Stimulated activated CD4-positive, alpha-beta T cell treated with anti-CD3 and anti-CD28 coated beads, Interleukin-12 subunit alpha, Interleukin-12 subunit beta, amount 100 ng/mL, for 48 hours (primary cell): Measurements from ENCODE around the gene STOX1.
"Not testable (repeated sequence)": the region's sequence is repeated elsewhere in the genome, so short reads cannot be mapped to it uniquely, and the experiment has no call there.

ENCODE experiments used
- DNase-seq, 3 donors: peaks; one replicate each; pipeline ENCODE4 v3.0.0-alpha.2; 2020; ENCODE audit warnings: low read depth in 2 of 3, low spot score in 1 of 3

STOX1 gene

DNA sequence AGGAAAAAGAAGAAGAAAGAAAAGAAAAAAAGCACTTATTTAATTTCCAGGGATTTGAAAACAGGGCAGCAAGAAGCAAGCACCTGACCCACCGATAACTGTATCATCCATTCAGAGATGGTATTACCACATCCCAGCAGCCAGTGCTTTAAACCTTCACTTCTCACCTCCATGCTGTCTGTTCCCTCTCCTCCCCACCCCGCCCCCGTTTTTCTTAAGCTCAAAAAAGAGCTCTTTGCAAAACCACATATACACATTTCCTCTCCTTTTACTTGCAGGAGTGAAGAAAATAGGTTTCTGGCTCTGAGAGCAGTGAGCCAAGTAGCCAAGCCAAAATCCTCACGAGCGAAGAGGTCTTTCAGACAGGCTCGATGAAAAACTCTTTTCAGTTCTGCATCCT lies 2.2 kb downstream of the STOX1 start:
- DNase-seq: no peak

DNA sequence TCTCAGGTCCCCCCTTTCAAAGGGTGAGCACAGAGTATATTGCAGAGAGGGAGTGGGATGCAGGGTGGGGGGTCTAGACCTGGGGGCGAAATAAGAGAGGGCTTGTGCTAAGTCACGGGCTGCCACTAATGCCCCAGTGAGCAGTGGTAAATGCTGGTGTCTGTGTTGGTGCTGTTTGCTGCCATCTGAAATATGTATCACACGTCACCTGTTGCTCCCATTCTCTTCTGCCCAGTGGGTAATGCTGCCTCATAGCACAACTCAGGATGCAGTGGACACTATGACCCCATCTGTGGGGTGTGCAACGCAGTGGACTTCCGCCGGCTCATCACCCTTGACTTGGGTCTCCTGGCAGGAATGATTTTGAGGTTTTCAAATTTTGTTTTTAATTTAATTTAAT lies 2.6 kb downstream of the STOX1 start:
- DNase-seq: no peak

DNA sequence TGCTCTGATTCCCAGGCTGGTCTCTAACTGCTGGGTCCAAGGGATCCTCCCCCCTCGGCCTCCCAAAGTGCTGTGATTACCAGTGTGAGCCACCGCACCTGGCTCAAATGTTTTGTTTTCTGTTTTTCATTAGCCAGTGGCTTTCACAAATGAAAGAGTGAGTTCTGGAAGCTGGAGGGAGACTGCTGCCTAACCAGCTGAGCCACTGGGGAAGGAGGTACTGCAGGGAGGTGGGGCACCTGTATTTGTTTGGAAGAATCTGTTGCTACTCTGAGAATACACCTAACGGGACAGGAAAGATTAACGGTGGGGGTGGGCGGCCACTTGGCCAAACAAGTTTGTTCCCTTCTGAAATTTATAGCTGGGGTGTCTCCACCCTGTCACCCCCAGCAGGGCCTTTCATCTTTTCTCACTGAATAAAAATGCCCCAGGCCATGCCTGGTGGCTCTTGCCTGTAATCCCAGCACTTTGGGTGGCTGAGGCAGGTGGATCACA lies 4.7 kb downstream of the STOX1 start:
- no peak for DNase-seq

DNA sequence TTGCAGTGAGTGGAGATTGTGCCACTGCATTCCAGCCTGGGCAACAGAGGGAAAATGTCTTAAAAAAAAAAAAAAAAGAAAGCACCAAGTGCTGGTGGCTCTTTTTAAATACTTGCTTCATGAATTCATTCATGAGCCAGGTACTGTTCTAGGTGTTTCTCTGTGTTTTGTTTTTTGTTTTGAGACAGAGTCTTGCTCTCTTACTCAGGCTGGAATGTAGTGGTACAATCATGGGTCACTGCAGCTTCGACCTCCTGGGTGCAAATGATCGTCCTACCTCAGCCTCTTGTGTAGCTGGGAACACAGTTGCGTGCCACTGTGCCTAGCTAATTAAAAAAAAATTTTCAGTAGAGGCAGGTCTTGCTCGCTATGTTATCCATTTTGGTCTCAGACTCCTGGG lies 5.3 kb downstream of the STOX1 start:
- DNase-seq: no peak

DNA sequence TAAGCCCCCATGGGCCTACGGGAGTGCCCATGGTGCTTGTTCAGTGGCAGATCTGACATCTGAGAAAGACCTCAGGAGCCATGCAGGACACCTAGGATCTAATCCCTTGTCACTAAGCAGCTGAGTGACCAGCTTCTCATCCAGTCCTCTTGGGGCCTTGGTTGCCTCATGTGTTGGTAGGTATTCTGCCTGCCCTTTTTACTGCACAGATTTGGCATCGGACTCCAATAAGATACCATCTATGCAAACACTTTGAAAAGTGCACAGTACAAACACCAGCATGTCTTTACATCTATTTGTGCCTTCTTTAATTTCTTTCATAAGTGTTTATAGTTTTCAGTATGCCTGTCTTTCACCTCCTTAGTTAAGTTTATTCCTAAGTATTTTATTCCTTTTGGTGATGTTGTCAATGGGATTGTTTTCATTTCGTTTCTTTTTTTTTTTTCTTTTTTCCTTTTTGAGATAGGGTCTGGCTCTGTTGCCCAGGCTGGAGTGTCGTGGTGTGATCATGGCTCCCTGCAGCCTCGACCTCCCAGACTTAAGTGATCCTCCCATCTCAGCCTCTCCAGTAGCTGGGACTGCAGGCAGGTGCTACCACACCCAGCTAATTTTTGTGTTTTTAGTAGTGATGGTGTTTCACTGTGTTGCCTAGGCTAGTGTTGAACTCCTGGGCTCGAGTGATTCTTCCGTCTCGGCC lies 10.4 kb downstream of the STOX1 start:
- no peak for DNase-seq

DNA sequence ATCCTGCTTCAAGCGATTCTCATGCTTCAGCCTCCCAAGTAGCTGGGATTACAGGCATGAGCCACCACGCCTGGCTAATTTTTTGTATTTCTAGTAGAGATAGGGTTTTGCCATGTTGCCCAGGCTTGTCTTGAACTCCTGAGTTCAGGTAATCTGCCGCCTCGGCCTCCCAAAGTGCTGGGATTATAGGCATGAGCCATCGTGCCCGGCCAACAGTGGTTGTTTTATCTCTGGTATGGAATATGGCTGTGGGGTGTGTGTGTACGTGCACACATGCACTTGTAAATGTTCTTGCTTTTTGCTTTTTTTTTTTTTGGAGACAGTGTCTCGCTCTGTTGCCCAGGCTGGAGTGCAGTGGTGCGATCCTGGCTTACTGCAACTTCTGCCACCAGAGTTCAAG lies 13.3 kb downstream of the STOX1 start:
- DNase-seq: not testable (repeated sequence)

DNA sequence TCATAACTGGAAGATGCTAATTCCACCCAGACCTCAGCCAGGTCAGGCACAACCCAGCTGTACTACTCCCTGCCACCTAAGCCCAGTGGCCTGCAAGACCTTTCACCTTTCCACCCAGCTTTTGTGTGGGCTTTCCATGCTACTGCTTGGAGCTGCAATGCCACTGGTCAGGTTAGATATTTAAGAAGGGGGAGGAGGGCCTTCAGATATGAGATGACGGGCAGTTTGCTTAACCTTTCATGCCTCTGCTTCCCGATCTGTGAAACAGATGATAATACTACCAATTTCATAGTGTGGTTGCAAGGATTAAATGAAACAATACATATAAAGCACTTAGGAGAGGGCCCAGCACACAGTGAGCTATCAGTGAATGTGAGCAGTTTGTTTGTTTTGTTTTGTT lies 20.9 kb downstream of the STOX1 start:
- no peak for DNase-seq

DNA sequence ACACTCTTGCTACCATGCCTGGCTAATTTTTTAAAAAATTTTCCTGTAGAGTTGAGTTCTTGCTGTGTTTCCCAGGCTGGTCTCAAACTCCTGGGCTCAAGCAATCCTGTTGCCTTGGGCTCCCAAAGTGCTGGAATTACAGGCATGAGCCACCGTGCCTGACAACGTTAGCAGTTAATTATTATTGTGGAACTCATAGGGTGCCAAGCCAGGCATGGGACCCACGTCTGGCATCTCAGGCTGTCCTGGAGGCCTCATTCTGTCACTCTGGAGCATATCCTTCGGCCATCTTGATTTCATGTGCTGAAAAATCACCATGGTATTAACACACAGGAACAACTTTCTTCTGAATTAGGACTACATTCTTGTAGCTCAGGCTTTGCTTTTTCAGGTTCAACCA lies 21.5 kb downstream of the STOX1 start:
- DNase-seq: no peak

DNA sequence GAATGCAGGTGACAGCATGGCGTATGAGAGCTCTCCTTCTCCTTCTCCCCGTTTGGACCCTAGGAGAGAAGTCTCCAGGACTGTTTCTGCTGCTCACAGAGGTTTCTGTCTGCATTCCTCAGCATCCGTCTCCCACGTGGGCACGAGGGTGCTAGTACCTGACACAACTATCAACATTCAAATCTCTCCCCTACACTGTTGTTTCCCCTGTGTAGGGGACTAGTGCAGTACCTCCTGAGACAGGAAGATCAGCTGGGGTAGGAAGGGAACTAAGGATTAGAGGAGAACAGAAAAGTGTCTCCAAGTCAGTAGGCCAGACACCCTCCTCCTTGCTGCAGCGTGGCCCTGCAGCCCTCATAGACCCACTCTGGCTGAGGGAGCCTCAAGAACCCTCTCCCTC lies 29.0 kb downstream of the STOX1 start:
- no peak for DNase-seq

DNA sequence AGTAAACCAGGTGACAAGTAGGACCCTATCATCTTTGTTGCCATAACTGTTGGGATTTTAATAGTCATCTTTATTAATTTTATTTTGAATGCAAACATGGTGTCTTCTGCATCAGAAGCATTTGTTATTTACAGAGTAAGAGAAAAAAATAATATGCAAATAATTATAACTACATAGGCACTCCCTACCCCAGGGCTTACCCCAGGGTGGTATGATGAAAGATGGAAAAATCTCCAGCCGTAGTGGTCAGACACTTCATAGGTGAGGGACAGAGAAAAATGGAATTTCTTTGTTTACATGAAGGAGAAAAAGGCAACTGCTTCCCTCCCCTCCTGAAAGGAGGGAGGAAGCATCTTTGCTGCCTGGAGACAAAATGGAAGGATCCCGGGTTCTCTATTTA lies 29.7 kb downstream of the STOX1 start:
- DNase-seq: no peak

DNA sequence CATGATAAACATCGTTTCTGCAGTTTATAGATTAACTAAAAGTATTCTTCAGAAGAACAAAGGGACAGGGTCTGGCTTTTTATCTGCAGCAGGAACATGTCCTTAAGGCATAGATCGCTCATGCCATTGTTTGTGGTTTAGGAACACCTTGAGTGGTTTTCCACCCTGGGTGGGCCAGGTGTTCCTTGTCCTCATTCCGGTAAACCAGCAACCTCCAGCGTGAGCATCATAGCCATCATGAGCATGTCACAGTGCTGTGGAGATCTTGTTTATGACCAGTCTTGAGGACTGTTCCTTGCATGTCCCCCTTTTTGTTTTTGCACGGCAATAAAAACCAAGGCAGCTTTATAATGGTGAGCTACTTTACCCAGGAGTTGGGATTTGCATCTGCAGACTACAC lies 33.9 kb downstream of the STOX1 start:
- no peak for DNase-seq

DNA sequence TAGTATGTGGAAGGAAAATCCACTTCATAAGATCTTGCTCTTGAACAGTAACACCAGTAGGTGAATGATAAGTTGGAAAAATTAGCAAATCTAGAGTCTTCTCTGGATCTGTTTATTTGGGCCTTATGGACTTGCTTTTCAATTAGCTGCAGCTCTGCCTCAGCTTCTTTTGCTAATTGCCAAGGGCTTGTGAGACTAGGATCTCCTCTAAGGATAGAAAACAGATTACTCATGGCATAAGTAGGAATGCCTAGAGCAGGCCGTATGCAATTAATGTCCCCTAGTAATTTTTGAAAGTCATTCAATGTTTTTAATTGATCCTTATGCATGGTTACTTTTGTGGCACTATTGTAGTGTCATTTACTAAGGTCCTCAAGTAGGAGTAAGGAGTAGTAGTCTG lies 37.3 kb downstream of the STOX1 start:
- DNase-seq: no peak

DNA sequence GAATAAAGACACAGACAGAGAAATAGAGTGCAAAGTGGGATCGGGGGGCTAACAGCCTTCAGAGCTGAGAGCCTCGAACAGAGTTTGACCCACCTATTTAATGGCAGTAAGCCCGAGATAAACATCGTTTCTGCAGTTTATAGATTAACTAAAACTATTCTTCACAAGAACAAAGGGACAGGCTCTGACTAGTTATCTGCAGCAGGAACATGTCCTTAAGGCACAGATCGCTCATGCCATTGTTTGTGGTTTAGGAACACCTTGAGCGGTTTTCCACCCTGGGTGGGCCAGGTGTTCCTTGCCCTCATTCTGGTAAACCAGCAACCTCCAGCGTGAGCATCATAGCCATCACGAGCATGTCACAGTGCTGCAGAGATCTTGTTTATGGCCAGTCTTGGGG lies 40.8 kb downstream of the STOX1 start:
- DNase-seq: not testable (repeated sequence)

DNA sequence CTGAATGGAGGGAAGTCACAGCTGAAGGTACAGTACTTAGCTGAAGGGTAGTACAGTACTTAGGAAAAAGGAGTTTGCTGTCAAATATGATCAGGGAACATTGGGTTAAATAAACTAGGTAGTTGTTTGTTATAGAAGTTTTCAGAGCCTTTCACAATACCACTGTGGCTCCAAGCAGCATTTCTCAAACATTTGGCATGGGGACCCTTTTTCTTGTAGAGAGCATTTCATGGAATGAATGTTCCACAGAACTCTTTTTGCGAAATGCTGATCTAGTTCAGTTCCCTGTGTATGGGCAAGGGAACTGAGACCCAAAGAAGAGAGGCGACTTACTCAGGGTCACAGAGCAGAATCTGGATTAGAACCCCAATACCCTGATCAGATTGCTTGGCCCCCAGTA lies 42.3 kb downstream of the STOX1 start:
- no peak for DNase-seq

DNA sequence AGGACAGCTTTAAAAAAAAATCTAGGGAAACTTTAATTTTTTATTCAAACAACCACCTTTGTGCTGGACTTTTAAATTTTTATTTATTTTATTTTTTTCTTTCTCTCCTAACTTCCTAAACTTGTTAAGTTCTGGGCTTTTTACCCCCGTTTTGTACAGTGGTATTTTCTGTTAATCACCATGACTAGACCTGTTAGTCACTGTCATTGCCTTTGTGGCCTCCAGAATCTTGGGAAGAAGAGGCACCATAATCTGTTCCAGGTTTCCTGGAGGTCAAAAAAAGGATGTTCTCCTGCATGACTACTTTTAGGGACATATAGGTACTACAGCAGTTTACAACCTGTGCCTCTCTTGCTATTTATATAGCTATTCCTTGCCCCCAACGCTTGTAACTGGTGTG lies 42.7 kb downstream of the STOX1 start:
- DNase-seq: no peak

DNA sequence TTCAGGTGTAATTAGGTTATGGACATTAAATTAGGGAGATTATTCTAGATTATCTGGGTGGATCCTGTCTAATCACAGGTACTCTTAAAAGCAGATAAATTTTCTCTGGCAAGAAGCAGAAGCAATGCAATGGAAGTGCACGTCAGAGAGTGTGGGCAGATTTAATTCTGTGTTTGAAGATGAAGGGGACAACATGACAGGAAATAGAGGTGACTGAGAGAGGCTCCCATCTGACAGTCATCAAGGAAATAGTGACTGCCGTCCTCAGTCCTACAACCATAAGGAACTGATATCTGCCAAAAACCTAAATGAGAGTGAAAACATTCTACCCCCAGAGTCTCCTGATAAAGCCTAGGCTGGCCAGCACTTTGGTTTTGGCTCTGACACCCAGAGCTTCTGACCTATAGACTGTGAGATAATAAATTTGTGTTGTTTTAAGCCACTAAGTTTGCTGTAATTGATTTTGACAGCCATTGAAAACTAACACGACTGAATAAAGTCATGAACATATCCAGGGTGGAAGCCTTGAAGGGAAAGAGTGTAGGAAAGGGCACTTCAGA lies 43.3 kb downstream of the STOX1 start:
- peak in 2 of 3 donors; percentile 1 to 12 for DNase-seq

DNA sequence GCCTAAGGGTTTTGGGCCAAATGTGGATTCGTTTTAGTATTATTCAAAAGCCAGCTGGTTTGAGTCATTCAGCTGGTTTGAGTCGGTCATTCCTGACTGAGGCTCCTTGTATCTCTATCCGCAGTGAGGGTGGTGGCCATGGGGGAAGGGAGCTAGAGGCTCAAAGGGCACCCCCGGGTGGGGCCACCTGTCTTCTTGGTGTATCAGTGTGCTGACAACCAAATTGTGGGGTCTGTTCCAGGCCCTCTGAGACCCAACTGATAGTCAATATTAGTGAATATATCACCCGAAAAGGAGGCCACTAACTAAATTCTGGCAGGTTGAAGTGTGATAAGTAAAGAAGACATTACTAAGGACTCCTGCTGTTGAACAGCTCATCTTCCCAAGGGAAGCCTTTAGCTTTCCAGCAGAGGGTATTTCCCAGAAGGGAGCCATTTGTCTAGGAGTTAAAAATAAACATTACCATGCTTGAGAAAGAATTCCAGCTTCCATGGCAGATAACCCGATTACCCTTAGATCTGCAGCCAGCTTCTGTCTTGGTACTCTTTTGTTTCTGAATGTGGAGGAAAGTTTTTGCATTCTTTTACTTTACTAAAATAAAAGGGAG lies 43.9 kb downstream of the STOX1 start:
- no peak for DNase-seq

DNA sequence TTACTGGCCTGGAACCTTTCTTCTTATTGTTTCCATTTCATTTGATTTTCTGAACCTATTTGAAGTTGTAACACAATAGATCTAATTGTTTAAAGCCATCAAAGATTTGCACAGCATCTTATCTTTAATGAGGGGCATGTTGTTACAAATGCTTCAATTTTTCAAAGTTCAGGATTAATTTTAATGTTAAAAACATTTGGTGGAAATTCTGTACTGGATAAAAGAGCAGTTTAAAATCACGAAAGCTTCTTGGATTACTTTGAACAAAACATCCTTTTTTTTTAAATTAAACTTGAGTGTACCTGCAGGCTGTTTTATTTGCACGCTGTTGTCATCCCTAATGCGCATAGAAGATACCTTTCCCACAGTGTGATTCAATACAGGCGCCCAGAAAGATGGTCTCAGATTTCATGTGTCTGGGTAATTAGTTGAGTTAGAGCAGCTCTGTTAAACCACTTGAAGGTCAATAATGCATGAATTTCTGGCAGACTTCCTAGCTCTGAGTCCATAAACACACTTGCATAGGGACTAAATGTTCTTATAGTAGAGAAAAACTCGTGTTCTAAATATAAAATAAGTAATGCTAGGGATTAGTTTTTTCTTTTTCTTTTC lies 44.5 kb downstream of the STOX1 start:
- DNase-seq: no peak

DNA sequence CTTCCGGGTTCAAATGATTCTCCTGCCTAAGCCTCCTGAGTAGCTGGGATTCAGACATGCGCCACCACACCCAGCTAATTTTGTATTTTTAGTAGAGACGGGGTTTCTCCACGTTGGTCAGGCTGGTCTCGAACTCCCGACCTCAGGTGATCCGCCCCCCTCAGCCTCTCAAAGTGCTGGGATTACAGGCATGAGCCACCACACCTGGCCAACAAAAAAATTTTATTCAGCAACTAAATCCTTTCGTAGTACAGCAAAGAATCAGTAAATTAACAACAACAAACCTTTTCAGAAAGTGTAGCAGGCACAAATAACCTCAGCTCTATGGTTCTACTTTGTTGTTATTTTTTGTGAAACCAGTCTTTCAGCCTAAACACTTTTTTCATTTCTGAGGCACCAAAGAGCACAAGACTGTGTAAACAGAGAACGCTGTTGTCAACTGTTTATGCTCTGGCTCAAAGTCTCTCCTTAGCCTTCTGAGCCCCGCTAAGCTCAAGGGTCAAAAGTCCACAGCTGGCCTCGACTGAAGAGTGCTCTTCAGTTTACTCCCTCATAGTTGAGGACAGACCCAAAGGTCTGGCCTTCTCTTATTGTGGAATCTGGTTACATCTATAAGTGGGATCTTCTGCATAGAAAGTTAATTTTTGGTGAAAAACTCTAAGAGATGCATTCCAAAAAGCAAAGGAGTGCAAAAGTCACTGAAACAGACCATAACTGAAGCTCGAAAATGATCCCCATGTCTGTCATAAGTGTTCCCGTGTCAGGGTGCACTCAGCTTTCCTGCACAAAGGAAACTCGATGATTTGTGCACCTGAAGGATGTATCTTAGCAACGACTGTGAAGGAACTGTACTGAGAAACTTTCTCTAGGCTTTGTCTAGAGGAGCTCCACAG lies 49.2 kb downstream of the STOX1 start:
- no peak for DNase-seq

DNA sequence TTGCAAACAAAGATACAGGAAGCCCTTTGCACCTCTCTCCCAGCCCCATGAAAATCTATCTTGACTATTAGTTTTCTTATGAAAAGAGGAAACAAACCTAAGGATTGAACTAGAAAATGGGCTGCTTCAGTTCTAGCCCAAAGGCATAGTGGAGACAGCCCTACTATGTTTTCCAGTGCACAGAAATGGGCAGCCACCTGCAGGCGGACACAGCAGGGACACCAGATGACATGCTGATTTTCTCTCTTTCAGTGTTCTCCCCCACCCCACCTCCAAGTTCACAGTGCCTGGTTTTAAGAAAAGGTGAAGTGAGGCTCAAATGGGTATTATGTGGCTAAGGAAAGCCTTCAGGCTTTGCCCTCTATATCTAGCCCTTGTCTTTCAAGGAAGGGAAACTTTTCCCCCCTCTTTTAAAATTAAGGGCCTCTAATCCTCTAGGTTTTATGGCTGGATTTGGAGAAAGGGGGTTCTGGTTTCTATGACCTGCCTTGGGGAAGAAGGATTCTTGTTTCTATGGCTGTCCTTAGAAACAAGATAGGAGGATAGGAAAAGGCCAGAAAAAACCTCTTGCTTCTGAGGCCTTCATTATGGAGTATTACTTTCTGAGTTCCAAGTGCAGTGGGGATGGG lies 50.3 kb downstream of the STOX1 start:
- DNase-seq: no peak

DNA sequence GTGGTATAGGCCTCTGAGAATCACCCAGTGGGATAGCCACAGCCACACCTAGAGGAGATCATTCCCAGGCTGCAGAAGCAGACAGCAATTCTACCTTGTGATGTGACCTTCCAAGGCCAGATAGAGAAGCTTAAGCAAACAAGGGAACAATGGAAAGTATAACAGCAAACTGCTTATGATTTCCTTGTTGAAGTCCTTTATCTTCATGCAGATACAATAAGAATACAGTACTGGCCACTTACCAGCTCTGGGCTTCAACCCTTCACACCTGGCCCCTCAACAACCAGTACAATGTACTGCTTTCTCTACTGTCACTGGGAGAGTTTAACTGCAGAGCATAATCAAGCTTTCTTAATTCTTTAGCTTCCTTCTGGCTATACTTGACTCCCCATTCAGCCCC lies 51.2 kb downstream of the STOX1 start:
- no peak for DNase-seq
